Hepatocyte (in vitro differentiated cells): ENCODE results near the gene RASSF3.

ENCODE experiments used
- CTCF ChIP-seq: fragments of 200-600 bp; sonication (generic); IDR thresholded peaks from 2 replicates; pipeline ENCODE4 v1.5.1; 2016; ENCODE audit warnings: antibody characterized with exemption, mild to moderate bottlenecking; ENCODE audit not compliant: poor library complexity
- EZH2 ChIP-seq: fragments of 200-600 bp; sonication (generic); IDR thresholded peaks from 2 replicates; pipeline ENCODE4 v1.6.1; 2016; ENCODE audit warnings: antibody characterized with exemption, mild to moderate bottlenecking, borderline replicate concordance
- EZH2phosphoT487 ChIP-seq: fragments of 200-600 bp; sonication (generic); IDR thresholded peaks from one replicate; pipeline ENCODE4 v1.6.1; 2018; ENCODE audit warnings: antibody characterized with exemption, mild to moderate bottlenecking, low read depth, moderate library complexity; ENCODE audit not compliant: unreplicated experiment, severe bottlenecking

GRCh38 chr12:64718649-64719048 lies 108.4 kb downstream of the RASSF3 start:
- no peak for TF ChIP-seq EZH2
- no peak for TF ChIP-seq CTCF
- no peak for TF ChIP-seq EZH2phosphoT487
